ENCODE data around the gene EFS. TPM values are rescaled to one million over a fixed set of nuclear protein-coding genes. Genes with fewer than 3 reads are reported as not detected.

EFS gene
- total and polyA plus RNA-seq, 2 of the 8 experiments (the other 6 are each of a cell fraction or from before 2014, with no cell fraction given) = 27.8 to 28.6 TPM

DNA sequence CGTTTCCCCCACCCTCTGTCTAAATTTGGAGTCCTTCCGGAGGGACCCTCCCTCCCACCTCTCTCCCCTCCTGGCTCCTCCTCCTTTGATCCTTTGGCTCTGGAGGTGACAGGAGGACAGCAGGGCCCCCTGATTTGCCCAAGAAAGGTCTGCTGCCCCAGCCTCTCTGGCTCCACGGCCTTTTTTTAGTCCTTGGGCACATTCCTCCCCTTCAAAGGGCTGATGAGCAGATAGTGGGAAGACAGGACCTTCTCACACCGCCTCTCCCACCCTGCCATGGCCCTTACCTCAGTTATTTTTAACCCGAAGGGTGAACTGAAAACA lies 43.3 kb upstream of the EFS start (continued):
- TF ChIP-seq JUN (IDR thresholded peaks at IDR 0.05; ENCODE audit: low read depth, low read length) (no peak), ATF3 (IDR thresholded peaks at IDR 0.05; ENCODE audit: insufficient read depth, low read depth, low read length) (no peak), CTBP2 (IDR thresholded peaks at IDR 0.05; ENCODE audit: borderline replicate concordance, insufficient read depth, insufficient read length, low read length) (no peak)
- TF ChIP-seq, protein P1, sequence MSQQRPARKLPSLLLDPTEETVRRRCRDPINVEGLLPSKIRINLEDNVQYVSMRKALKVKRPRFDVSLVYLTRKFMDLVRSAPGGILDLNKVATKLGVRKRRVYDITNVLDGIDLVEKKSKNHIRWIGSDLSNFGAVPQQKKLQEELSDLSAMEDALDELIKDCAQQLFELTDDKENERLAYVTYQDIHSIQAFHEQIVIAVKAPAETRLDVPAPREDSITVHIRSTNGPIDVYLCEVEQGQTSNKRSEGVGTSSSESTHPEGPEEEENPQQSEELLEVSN (IDR thresholded peaks at IDR 0.05) = no peak
